ENCODE results near the gene GPR153.

GRCh38 chr1:6225651-6226050, 35.2 kb downstream of the GPR153 start:
- TF ChIP-seq CTCF (IDR thresholded peaks at IDR 0.05) = no peak
- TF ChIP-seq EZH2 (IDR thresholded peaks at IDR 0.05) = no peak

All from neural progenitor cell (in vitro differentiated cells).